Mesenchymal stem cell (in vitro differentiated cells and primary cell): ENCODE data around the gene PIGBOS1.

Experiments
- DNase-seq: peaks from one replicate; pipeline ENCODE4 v3.0.0-alpha.2; 2013
- H2AFZ ChIP-seq: one replicate; pipeline ENCODE4 v1.6.1; 2013; ENCODE audit warnings: low read depth, mild to moderate bottlenecking, control low read depth, inconsistent platforms, low read length, moderate library complexity
- H2AK5ac ChIP-seq: 2 replicates; pipeline ENCODE4 v1.6.1; 2013; ENCODE audit warnings: low read length, moderate library complexity, mild to moderate bottlenecking, inconsistent platforms; ENCODE audit not compliant: severe bottlenecking
- H2BK120ac ChIP-seq: one replicate; pipeline ENCODE4 v1.6.1; 2013; ENCODE audit warnings: low read depth, mild to moderate bottlenecking, inconsistent platforms, low read length, moderate library complexity
- H2BK12ac ChIP-seq, 2 experiments: one replicate each; pipeline ENCODE4 v1.6.1; 2013; ENCODE audit warnings: inconsistent platforms in 2 of 2, low read length in 2 of 2, mild to moderate bottlenecking in 2 of 2, moderate library complexity in 2 of 2, control low read depth in 1 of 2
- H2BK15ac ChIP-seq: one replicate; pipeline ENCODE4 v1.6.1; 2013; ENCODE audit warnings: mild to moderate bottlenecking, low read depth, inconsistent platforms; ENCODE audit not compliant: poor library complexity, severe bottlenecking
- H2BK5ac ChIP-seq: 2 replicates; pipeline ENCODE4 v1.6.1; 2013; ENCODE audit warnings: low read depth, mild to moderate bottlenecking, low read length, control low read depth, inconsistent platforms; ENCODE audit not compliant: poor library complexity, severe bottlenecking
- H3K14ac ChIP-seq, 2 experiments: one replicate each; pipeline ENCODE4 v1.6.1; 2013; ENCODE audit warnings: inconsistent platforms in 2 of 2, low read length in 2 of 2, control low read depth in 1 of 2, mild to moderate bottlenecking in 1 of 2, moderate library complexity in 1 of 2
- H3K18ac ChIP-seq, 2 experiments: one replicate each; pipeline ENCODE4 v1.6.1; 2013; ENCODE audit warnings: inconsistent platforms in 2 of 2, low read length in 2 of 2, control low read depth in 1 of 2, low read depth in 1 of 2, mild to moderate bottlenecking in 1 of 2
- H3K23ac ChIP-seq, 2 experiments: one replicate each; pipeline ENCODE4 v1.6.1; 2013; ENCODE audit warnings: inconsistent platforms in 2 of 2, low read length in 2 of 2, mild to moderate bottlenecking in 2 of 2, moderate library complexity in 2 of 2, control low read depth in 1 of 2
- H3K27ac ChIP-seq: 2 replicates; pipeline ENCODE4 v1.5.1; 2013; ENCODE audit warnings: mild to moderate bottlenecking, moderate library complexity, low read length, control low read depth, inconsistent platforms; ENCODE audit not compliant: poor library complexity, severe bottlenecking
- H3K27me3 ChIP-seq, 2 experiments: 2 replicates each; pipeline versions ENCODE4 v1.6.1 to v1.7.0; 2013; ENCODE audit warnings: low read length in 2 of 2, mild to moderate bottlenecking in 2 of 2, moderate library complexity in 2 of 2, control low read depth in 1 of 2, inconsistent platforms in 1 of 2; ENCODE audit not compliant: control insufficient read depth in 1 of 2, insufficient read depth in 1 of 2
- H3K36me3 ChIP-seq, 2 experiments: 2 replicates each; pipeline versions ENCODE4 v1.6.1 to v1.7.0; 2013; ENCODE audit warnings: low read length in 2 of 2, control low read depth in 1 of 2, inconsistent platforms in 1 of 2, low read depth in 1 of 2, mild to moderate bottlenecking in 1 of 2; ENCODE audit not compliant: insufficient read depth in 2 of 2, control insufficient read depth in 1 of 2
- H3K4ac ChIP-seq, 2 experiments: one replicate each; pipeline ENCODE4 v1.6.1; 2013; ENCODE audit warnings: inconsistent platforms in 2 of 2, low read length in 2 of 2, mild to moderate bottlenecking in 2 of 2, moderate library complexity in 2 of 2, control low read depth in 1 of 2, low read depth in 1 of 2
- H3K4me1 ChIP-seq: 2 replicates; pipeline ENCODE4 v1.6.1; 2013; ENCODE audit warnings: low read depth, low read length, control low read depth; ENCODE audit not compliant: control insufficient read depth, insufficient read depth
- H3K4me2 ChIP-seq: 2 replicates; pipeline ENCODE4 v1.6.1; 2013; ENCODE audit warnings: low read length, mild to moderate bottlenecking, inconsistent platforms; ENCODE audit not compliant: poor library complexity, severe bottlenecking
- H3K4me3 ChIP-seq, 2 experiments: 2 replicates each; pipeline versions ENCODE4 v1.5.1 to v1.7.0; 2013; ENCODE audit warnings: low read length in 2 of 2, mild to moderate bottlenecking in 2 of 2, control low read depth in 1 of 2, low read depth in 1 of 2; ENCODE audit not compliant: insufficient read depth in 1 of 2
- H3K79me1 ChIP-seq: replicated peaks from 2 replicates; pipeline ENCODE4 v1.6.1; 2013; ENCODE audit warnings: mild to moderate bottlenecking, control low read depth, low read length, inconsistent platforms; ENCODE audit not compliant: poor library complexity, severe bottlenecking
- H3K9ac ChIP-seq: 2 replicates; pipeline ENCODE4 v1.7.0; 2013; ENCODE audit warnings: mild to moderate bottlenecking, low read length, moderate library complexity
- H3K9me3 ChIP-seq: 2 replicates; pipeline ENCODE4 v1.7.0; 2013; ENCODE audit warnings: mild to moderate bottlenecking, low read length; ENCODE audit not compliant: control insufficient read depth
- H4K8ac ChIP-seq: one replicate; pipeline ENCODE4 v1.6.1; 2013; ENCODE audit warnings: inconsistent platforms, mild to moderate bottlenecking, low read length, moderate library complexity
- H4K91ac ChIP-seq: one replicate; pipeline ENCODE4 v1.6.1; 2013; ENCODE audit warnings: mild to moderate bottlenecking, low read length, inconsistent platforms
- WGBS: methylation state at CpG from one replicate; pipeline ENCODE4 v1.1.7; 2013; ENCODE audit warnings: mixed read lengths; 5-methylcytosine and 5-hydroxymethylcytosine counted together

PIGBOS1 gene

DNA sequence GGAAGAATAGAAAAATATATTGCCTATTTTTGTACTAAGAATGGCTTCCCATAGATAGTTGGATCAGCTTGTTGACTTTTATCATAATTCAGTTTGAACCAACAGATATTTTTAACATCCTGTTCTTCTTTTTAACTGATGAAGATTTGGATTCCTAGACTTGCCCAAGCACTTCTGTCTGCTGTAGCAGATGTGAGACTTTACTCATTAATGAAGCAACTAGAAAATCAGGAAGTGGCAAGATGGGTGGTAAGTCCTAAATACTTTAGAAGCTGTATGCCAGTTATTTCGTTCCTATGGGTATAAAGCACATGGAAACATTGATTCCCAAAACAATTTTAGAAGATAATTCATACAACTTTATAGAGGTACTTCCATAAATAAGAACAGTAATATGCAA, 8.5 kb upstream of the PIGBOS1 start:
- H3K27me3 ChIP-seq = no peaks in the 10 kb centered on the region
- no peak overlapping the region for H4K91ac ChIP-seq
- no peak overlapping the region for H3K4ac ChIP-seq
- no peak for DNase-seq
- H2AK5ac ChIP-seq = no peak overlapping the region
- no peaks in the 10 kb centered on the region for H3K4me1 ChIP-seq
- H3K18ac ChIP-seq = no peak overlapping the region
- peaks cover 11% of the 10 kb centered on the region for H3K79me1 ChIP-seq
- H3K23ac ChIP-seq = no peak overlapping the region
- no peak overlapping the region for H3K27ac ChIP-seq
- 80% methylated on average over 1 of the region's 1 CpG for WGBS
- H3K14ac ChIP-seq = no peak overlapping the region
- H3K4me3 ChIP-seq = no peak overlapping the region
- no peak overlapping the region for H4K8ac ChIP-seq
- no peak overlapping the region for H2BK12ac ChIP-seq
- no peak overlapping the region for H3K9ac ChIP-seq
- H2BK120ac ChIP-seq = no peak overlapping the region
- peaks cover 6 to 39% of the 10 kb centered on the region in 2 experiments for H3K36me3 ChIP-seq
- no peaks in the 10 kb centered on the region for H3K9me3 ChIP-seq
- H2BK5ac ChIP-seq = no peak overlapping the region
- H3K4me2 ChIP-seq = no peak overlapping the region
- no peak overlapping the region for H2BK15ac ChIP-seq
- no peak overlapping the region for H2AFZ ChIP-seq

DNA sequence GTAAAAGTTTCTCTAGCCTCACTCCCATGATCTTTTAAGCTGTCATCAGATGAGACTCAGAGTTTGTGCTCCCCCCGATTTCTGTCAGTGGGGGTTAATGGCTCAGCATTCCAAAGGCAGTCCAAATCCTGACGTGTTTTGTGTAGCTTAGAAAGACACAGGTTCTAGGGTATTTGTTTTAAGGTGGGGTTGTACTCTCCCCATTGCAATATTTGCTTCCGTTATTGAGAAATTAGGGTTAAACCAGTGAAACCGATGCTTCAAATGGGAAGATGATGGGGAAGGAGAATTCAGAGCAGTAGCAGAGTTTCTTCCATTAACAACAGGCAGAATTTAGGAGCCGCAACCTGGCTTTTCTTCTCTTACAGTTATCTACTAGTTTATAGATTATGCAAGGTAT, 3.5 kb upstream of the PIGBOS1 start:
- no peaks in the 10 kb centered on the region for H3K9me3 ChIP-seq
- H2BK5ac ChIP-seq = no peak overlapping the region
- no peak overlapping the region for H3K14ac ChIP-seq
- H2AFZ ChIP-seq = no peak overlapping the region
- H3K79me1 ChIP-seq = peaks cover 17% of the 10 kb centered on the region
- H2AK5ac ChIP-seq = no peak overlapping the region
- no peak overlapping the region for H3K4ac ChIP-seq
- H4K8ac ChIP-seq = no peak overlapping the region
- H3K9ac ChIP-seq = no peak overlapping the region
- H2BK15ac ChIP-seq = no peak overlapping the region
- peaks cover 5% of the 10 kb centered on the region for H3K4me1 ChIP-seq
- no peak overlapping the region for H3K4me2 ChIP-seq
- no peaks in the 10 kb centered on the region for H3K27me3 ChIP-seq
- H3K27ac ChIP-seq = no peak overlapping the region
- H4K91ac ChIP-seq = no peak overlapping the region
- H3K18ac ChIP-seq = no peak overlapping the region
- peaks cover 0 to 11% of the 10 kb centered on the region in 2 experiments for H3K36me3 ChIP-seq
- H3K4me3 ChIP-seq = no peak overlapping the region
- 82% methylated on average over 4 of the region's 5 CpGs for WGBS
- no peak for DNase-seq
- no peak overlapping the region for H2BK12ac ChIP-seq
- no peak overlapping the region for H3K23ac ChIP-seq
- H2BK120ac ChIP-seq = no peak overlapping the region

- Histone ChIP-seq H3K4me1 (peaks cover 8% of the 10 kb centered on the region), H2BK15ac (no peak overlapping the region), H3K36me3 (peaks cover 0 to 9% of the 10 kb centered on the region in 2 experiments), H3K23ac (no peak overlapping the region), H2AFZ (no peak overlapping the region), H2AK5ac (no peak overlapping the region), H2BK5ac (no peak overlapping the region), H3K9me3 (no peaks in the 10 kb centered on the region), H3K79me1 (peaks cover 18% of the 10 kb centered on the region), H3K4ac (no peak overlapping the region), H4K8ac (no peak overlapping the region), H2BK120ac (no peak overlapping the region), H3K14ac (no peak overlapping the region), H3K27ac (no peak overlapping the region), H3K18ac (no peak overlapping the region), H3K9ac (peak overlapping the region; percentile 98), H3K27me3 (no peaks in the 10 kb centered on the region), H2BK12ac (no peak overlapping the region), H3K4me3 (peak overlapping the region in 1 of 2 experiments; percentile 89), H3K4me2 (no peak overlapping the region), H4K91ac (no peak overlapping the region)
- WGBS = no CpG with 5 or more reads among the region's 1 CpG
- no peak for DNase-seq
Observed at GRCh38 chr15:55320963-55321362, 2.0 kb upstream of the PIGBOS1 start.

GRCh38 chr15:55320238-55320550, 1.3 kb upstream of the PIGBOS1 start:
- H3K4ac ChIP-seq = no peak overlapping the region
- H3K27ac ChIP-seq = no peak overlapping the region
- H3K36me3 ChIP-seq = peaks cover 0 to 9% of the 10 kb centered on the region in 2 experiments
- peak overlapping the region in 1 of 2 experiments; percentile 89 for H3K4me3 ChIP-seq
- peaks cover 18% of the 10 kb centered on the region for H3K79me1 ChIP-seq
- no peaks in the 10 kb centered on the region for H3K9me3 ChIP-seq
- peaks cover 8% of the 10 kb centered on the region for H3K4me1 ChIP-seq
- no peak overlapping the region for H3K23ac ChIP-seq
- no peak overlapping the region for H4K91ac ChIP-seq
- peak; percentile 34 for DNase-seq
- no CpG with 5 or more reads among the region's 2 CpGs for WGBS
- no peak overlapping the region for H4K8ac ChIP-seq
- no peak overlapping the region for H3K14ac ChIP-seq
- no peak overlapping the region for H2BK12ac ChIP-seq
- no peak overlapping the region for H2BK5ac ChIP-seq
- H3K9ac ChIP-seq = peak overlapping the region; percentile 98
- H2BK15ac ChIP-seq = no peak overlapping the region
- H2BK120ac ChIP-seq = no peak overlapping the region
- no peak overlapping the region for H2AFZ ChIP-seq
- H3K27me3 ChIP-seq = no peaks in the 10 kb centered on the region
- H2AK5ac ChIP-seq = no peak overlapping the region
- H3K4me2 ChIP-seq = peak overlapping the region; percentile 55
- no peak overlapping the region for H3K18ac ChIP-seq
